Measurements from ENCODE around the gene TMEM158.

TMEM158 gene

DNA sequence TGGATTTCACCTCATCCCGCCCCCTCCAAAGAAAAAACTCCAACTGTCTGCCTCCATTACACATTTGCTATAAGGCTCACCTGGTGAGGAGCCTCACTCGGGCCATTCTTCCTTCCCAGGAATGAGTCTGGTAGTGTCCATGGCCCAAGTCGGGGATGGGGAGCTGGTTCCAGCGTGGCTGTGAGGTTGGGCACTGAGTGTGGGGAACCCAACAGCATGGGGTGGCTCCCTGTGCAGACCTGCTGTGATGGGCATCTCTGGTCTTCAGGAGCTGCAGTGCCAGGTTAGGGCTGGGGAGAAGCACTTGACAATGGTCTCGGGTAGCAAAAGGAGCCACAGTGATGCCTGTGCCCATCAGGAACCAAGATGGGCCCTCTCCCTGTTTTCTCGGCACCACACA lies 39.2 kb downstream of the TMEM158 start:
- in situ Hi-C loops (cut with HindIII; ENCODE audit: low pct_unique_long_range_greater_than_20kb, low sequenced_read_pairs), result no loop called here
- no peak for TF ChIP-seq JUND (IDR thresholded peaks at IDR 0.05; ENCODE audit: low read depth)
- no peak for DNase-seq (ENCODE audit: low read depth in 1 of 2, low spot score in 1 of 2)

DNA sequence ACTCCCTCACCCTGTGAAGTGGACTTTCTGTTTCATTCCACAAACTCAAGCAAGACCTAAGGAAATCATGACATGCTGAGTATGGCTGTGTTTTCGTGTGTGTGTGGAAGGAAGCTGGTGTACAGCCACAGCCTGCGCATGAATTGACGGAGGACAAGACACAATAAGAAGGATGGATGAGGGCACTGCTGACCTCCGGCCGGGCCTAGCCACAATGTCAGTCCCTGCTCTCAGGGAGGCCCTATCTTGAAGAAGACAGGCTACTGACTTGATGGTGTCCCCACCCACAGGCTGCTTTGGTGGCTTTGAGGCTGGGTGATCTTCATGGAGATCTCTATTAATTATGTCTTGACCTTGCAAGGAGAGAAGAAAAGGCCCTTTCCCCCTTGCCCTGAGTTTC lies 40.6 kb downstream of the TMEM158 start:
- DNase-seq (ENCODE audit: low read depth in 1 of 2, low spot score in 1 of 2), result no peak
- in situ Hi-C loops (cut with HindIII; ENCODE audit: low pct_unique_long_range_greater_than_20kb, low sequenced_read_pairs), result no loop called here
- no peak for TF ChIP-seq JUND (IDR thresholded peaks at IDR 0.05; ENCODE audit: low read depth)

DNA sequence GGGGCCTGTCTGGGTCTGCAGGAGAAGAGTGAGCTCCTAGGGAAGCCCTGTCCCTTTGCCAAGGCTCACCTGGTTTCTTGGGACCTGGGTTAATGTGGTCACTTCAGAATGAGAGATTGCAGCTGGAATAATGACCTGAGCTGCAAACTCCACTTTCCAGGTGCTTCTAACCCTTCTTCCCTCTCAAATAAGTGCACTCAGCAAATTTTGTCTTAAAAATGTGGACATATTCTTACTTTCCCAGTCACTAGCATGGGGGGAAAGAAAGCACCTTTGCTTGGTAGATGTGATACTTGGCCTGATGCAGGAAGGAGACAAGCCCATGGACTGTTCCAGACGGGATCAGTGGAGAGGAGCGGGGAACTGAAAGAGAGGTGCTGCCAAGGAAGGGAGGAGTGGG lies 41.0 kb downstream of the TMEM158 start:
- no peak for TF ChIP-seq JUND (IDR thresholded peaks at IDR 0.05; ENCODE audit: low read depth)
- DNase-seq (ENCODE audit: low read depth in 1 of 2, low spot score in 1 of 2), result no peak
- in situ Hi-C loops (cut with HindIII; ENCODE audit: low pct_unique_long_range_greater_than_20kb, low sequenced_read_pairs), result no loop called here

DNA sequence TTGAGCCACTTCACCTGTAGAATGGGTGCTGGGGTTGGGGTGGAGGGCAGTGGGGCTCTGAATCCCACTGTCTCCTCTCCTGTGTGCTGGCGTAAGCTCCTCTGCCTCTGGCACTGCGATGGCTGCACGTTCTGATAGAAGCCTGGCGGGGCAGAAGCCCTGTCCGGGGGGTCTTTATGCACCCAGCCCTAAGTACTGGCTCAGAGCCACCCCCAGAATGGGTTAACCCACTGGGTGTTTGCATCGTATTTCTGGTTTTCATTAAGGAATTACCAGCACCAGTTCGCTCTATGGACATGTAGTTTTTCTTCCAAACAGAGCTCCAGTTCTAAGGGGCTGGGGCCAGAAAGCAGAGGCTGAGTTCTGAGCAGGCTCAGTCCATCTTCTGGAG lies 42.2 kb downstream of the TMEM158 start:
- in situ Hi-C loops (cut with HindIII; ENCODE audit: low pct_unique_long_range_greater_than_20kb, low sequenced_read_pairs), result no loop called here
- TF ChIP-seq JUND (IDR thresholded peaks at IDR 0.05; ENCODE audit: low read depth), result no peak
- DNase-seq (ENCODE audit: low read depth in 1 of 2, low spot score in 1 of 2), result no peak

DNA sequence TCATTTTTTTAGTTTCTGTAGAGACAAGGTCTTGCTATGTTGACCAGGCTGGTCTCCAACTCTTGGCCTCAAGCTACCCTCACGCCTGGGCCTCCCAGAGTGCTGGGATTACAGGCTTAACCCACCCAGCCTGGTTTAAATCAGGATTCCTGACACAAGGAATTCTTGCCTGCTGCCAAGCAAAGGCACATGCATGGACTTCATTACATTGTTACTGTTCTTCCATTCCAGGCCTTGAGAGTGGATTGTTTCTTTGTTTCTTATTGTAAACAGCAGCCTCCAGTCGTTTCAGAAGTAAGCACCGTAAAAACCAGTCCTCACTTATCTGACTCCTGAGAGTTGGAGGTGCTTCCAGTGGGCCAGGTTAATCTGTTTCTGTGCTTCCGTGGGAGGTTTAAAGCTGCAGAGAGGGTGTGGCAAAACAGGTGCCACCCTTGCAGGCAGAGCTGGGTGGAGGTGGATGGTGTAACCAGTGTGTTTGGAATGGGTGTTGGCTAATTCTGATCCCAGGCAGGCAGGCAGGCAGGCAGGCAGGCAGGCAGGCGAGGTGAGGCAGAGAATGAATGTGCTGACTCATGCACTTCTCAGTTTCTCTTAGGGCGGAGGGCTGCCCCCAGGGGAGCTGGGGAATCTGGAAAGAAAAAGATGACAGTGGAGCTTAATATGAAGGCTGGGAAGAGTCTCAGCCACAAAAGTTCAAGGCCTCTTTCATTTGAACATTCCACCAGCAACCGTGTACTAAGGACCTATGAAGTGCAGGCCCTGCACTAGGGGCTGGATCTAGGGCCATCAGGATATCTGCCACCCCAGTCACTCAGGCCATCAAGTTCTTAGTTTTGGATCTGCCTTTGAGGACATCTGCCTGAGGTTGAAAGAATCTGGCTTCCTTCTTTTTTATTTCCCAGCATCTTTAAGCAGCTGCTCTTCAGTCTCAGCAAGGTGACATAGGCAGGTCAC lies 42.9 kb downstream of the TMEM158 start:
- TF ChIP-seq JUND (IDR thresholded peaks at IDR 0.05; ENCODE audit: low read depth), result no peak
- in situ Hi-C loops (cut with HindIII; ENCODE audit: low pct_unique_long_range_greater_than_20kb, low sequenced_read_pairs), result no loop called here
- DNase-seq (ENCODE audit: low read depth in 1 of 2, low spot score in 1 of 2), result peak; percentile 60 to 84

DNA sequence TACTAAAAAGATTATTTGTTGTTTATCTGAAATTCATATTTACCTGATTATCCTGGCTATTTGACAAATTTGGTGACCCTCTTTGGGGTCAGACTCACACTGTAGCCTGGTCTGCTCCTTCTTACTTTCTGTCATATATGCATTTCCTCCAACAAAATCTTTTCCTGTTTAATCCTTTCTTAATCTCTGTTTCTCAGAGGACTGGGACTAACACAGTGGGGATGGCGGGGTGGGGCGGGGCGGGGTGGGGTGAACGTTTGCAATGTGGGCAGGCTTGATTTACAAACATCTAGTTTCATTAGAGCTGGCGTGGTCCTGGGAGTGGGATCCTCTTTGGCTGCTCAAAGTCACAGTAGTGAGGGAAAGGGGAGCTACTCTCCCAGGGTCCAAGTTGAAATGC lies 44.6 kb downstream of the TMEM158 start:
- no peak for TF ChIP-seq JUND (IDR thresholded peaks at IDR 0.05; ENCODE audit: low read depth)
- no peak for DNase-seq (ENCODE audit: low read depth in 1 of 2, low spot score in 1 of 2)
- in situ Hi-C loops (cut with HindIII; ENCODE audit: low pct_unique_long_range_greater_than_20kb, low sequenced_read_pairs), result no loop called here

DNA sequence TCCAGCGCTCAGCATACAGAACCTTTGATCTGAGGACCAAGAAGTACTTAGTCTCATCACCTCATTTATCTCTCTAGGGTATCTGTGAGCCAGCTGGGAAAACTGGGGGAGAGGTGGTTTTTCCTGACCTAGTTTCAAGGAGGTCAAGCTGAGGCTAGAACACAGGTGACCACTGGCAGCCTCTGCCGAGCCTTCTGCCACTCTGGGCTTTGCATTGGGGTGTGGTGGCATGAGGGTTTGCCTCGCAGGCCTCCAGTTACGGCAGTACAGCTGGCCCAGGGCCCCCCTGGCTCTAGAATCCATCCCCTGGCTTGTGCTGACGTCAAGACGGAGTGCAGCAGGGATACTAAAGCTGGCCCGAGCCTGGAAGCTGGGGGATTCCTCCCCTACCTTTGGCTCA lies 45.2 kb downstream of the TMEM158 start:
- DNase-seq (ENCODE audit: low read depth in 1 of 2, low spot score in 1 of 2), result no peak
- TF ChIP-seq JUND (IDR thresholded peaks at IDR 0.05; ENCODE audit: low read depth), result no peak
- in situ Hi-C loops (cut with HindIII; ENCODE audit: low pct_unique_long_range_greater_than_20kb, low sequenced_read_pairs), result no loop called here

DNA sequence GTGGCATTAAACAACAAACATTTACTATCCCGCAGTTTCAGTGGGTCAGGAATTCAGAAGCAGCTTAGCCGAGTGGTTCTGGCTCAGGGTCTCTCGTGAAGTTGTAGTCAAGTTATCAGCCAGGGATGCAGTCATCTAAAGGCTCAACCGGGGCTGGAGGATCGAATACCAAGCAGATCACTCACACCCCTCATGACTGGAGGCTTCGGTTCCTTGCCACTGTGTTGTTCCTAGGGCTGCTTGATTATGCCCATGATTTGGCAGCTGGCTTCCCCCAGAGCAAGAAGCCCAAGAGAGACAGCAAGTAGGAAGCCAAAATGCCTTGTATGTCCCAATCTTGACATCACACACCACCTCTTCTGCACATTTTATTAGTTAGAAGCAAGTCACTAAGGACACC lies 46.0 kb downstream of the TMEM158 start:
- no peak for DNase-seq (ENCODE audit: low read depth in 1 of 2, low spot score in 1 of 2)

DNA sequence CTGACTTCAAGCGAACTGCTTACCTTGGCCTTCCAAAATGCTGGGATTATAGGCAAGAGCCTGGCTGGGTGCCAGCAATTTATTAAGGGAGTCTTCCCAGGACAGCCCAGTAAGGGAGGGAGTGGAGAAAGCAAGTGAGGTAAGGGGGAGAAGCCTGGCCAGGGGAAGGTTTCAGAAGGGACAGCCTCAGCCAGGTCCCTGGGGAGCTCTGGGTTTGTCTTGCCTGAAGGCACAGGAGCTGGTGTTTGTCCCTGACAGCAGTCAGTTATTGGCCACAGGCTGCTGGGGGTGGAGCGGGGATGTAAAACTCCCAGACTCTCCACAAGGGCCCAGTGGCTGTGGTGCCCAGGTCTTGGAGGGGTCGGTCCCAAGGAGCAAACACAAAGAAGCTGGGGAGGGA lies 46.9 kb downstream of the TMEM158 start:
- in situ Hi-C loops (cut with HindIII; ENCODE audit: low pct_unique_long_range_greater_than_20kb, low sequenced_read_pairs), result no loop called here
- TF ChIP-seq JUND (IDR thresholded peaks at IDR 0.05; ENCODE audit: low read depth), result no peak
- peak in 1 of 2 experiments; percentile 26 for DNase-seq (ENCODE audit: low read depth in 1 of 2, low spot score in 1 of 2)

More for the DNA sequence above, 46.0 kb downstream of the TMEM158 start:
- TF ChIP-seq JUND (IDR thresholded peaks at IDR 0.05; ENCODE audit: low read depth), result no peak
- in situ Hi-C loops (cut with HindIII; ENCODE audit: low pct_unique_long_range_greater_than_20kb, low sequenced_read_pairs), result no loop called here

DNA sequence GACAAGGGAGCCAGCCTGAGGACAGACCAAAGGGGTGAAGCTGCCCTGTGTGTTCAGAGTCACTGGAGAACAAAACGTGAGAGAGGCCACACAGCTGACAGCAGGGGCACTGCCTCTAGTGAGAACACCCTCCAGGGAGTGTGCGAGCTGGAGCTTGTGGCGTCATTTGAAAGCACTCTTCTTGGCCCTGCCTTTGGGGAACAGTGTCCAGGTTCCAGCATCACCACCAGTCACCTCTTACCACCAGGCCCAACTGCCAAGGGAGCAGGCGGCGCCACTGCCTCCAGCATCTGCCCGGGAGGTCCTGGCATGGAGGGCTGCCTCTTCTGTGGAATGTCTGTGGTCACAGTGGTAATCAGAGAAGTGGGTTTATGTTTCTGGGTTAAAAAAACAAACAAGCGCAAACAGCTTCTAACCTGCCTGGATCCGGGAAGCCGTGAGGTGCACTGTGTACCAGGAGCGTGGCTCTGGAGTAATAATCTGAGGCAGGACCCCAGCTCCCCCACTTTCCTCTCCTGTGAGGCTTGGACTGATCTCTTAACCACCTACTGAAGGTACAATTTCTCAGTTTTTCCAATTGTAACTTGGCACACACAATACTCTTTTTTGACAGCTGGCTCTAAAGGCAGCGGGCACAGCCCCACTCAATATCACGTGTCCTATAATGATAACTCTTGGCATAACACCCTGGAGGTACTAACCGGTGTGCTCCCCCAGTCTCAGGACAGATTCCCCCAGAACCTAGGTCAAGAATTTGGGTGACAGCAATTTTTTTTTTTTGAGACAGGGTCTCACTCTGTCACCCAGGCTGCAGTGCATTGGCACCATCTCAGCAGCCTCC lies 47.7 kb downstream of the TMEM158 start:
- in situ Hi-C loops (cut with HindIII; ENCODE audit: low pct_unique_long_range_greater_than_20kb, low sequenced_read_pairs), result no loop called here
- TF ChIP-seq JUND (IDR thresholded peaks at IDR 0.05; ENCODE audit: low read depth), result no peak
- DNase-seq (ENCODE audit: low read depth in 1 of 2, low spot score in 1 of 2), result peak in 1 of 2 experiments; percentile 26

DNA sequence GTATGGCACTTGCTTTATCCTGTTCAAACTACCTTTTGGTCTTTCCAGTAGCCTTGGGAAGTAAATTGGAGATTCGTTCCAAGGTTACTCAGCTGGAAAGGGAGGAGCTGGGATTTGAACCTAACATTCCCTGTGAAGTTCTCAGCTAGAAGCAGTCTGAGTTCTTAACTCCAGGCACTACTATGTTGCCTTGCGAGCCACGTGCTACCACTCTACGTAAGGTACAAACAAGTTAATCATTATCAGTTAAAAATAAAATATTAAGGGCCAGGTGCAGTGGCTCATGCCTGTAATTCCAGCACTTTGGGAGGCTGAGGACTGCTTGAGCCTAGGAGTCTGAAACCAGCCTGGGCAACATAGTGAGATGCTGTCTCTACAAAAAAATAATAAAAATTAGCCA lies 49.2 kb downstream of the TMEM158 start:
- in situ Hi-C loops (cut with HindIII; ENCODE audit: low pct_unique_long_range_greater_than_20kb, low sequenced_read_pairs), result no loop called here
- no peak for DNase-seq (ENCODE audit: low read depth in 1 of 2, low spot score in 1 of 2)
- no peak for TF ChIP-seq JUND (IDR thresholded peaks at IDR 0.05; ENCODE audit: low read depth)

Data from T47D (cell line).